Astrocyte of the spinal cord (primary cell): ENCODE results near the gene FBXW8.

Experiments
- DNase-seq: peaks from one replicate; pipeline ENCODE4 v3.0.0; 2011; ENCODE audit warnings: low read depth, low spot score
- H3K4me3 ChIP-seq: 2 replicates; pipeline ENCODE4 v1.5.1; 2011; ENCODE audit warnings: low read depth, mild to moderate bottlenecking, low read length, moderate library complexity
- in situ Hi-C: cut with HindIII; loops from 2 replicates; pipeline ENCODE4 v1.10.0; 2017; ENCODE audit warnings: low sequenced_read_pairs
- TF ChIP-seq, protein P1 (sequence below): IDR thresholded peaks from 2 replicates; pipeline ENCODE4 v1.5.1; 2012; ENCODE audit warnings: low read depth, mild to moderate bottlenecking, low read length, inconsistent platforms

The FBXW8 gene

GRCh38 chr12:116920939-116921338 is 10.2 kb downstream of the FBXW8 start:
- no peak overlapping the region for H3K4me3 ChIP-seq
- TF ChIP-seq, protein P1, sequence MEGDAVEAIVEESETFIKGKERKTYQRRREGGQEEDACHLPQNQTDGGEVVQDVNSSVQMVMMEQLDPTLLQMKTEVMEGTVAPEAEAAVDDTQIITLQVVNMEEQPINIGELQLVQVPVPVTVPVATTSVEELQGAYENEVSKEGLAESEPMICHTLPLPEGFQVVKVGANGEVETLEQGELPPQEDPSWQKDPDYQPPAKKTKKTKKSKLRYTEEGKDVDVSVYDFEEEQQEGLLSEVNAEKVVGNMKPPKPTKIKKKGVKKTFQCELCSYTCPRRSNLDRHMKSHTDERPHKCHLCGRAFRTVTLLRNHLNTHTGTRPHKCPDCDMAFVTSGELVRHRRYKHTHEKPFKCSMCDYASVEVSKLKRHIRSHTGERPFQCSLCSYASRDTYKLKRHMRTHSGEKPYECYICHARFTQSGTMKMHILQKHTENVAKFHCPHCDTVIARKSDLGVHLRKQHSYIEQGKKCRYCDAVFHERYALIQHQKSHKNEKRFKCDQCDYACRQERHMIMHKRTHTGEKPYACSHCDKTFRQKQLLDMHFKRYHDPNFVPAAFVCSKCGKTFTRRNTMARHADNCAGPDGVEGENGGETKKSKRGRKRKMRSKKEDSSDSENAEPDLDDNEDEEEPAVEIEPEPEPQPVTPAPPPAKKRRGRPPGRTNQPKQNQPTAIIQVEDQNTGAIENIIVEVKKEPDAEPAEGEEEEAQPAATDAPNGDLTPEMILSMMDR = no peak
- in situ Hi-C loops = no loop called here
- DNase-seq = no peak

DNA sequence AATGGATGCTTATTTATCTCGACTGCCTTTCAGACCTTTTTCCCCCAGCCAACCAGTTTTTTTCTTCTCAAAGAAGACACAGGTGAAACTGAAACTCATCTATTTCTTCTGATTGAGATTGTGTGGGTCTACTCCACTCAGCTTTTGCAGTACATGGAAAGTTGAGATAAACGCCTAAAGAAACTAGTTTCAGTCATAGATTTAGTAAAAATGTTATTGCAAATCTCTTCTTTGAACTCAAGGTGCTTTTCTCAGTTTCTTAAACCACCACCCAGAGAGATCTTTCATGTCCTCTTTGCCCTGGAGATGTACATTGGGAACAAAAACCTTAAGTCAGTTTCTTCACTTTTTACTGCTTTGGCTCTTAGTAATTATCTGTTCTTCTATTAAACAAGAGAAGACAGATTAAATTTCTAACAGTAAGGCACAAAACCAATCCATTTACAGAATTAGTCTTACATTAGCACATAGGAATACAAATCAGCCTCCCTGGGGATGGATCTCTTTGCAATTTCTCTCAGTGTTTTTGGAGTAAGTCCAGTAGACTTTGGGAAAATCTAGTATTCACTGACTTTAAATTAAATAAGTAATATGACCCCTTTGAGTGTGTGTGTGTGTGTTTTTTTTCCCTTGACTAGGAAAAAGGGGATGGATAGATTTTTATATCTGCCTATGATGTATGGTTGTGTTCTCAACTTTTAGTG is 11.6 kb downstream of the FBXW8 start:
- no peak overlapping the region for H3K4me3 ChIP-seq
- DNase-seq = peak; percentile 14
- in situ Hi-C loops = no loop called here
- TF ChIP-seq, protein P1 = no peak

- in situ Hi-C loops = no loop called here
- TF ChIP-seq, protein P1 = no peak
- H3K4me3 ChIP-seq = no peak overlapping the region
- peak; percentile 81 for DNase-seq
These were observed 14.1 kb downstream of the FBXW8 start for GRCh38 chr12:116924558-116925453.

DNA sequence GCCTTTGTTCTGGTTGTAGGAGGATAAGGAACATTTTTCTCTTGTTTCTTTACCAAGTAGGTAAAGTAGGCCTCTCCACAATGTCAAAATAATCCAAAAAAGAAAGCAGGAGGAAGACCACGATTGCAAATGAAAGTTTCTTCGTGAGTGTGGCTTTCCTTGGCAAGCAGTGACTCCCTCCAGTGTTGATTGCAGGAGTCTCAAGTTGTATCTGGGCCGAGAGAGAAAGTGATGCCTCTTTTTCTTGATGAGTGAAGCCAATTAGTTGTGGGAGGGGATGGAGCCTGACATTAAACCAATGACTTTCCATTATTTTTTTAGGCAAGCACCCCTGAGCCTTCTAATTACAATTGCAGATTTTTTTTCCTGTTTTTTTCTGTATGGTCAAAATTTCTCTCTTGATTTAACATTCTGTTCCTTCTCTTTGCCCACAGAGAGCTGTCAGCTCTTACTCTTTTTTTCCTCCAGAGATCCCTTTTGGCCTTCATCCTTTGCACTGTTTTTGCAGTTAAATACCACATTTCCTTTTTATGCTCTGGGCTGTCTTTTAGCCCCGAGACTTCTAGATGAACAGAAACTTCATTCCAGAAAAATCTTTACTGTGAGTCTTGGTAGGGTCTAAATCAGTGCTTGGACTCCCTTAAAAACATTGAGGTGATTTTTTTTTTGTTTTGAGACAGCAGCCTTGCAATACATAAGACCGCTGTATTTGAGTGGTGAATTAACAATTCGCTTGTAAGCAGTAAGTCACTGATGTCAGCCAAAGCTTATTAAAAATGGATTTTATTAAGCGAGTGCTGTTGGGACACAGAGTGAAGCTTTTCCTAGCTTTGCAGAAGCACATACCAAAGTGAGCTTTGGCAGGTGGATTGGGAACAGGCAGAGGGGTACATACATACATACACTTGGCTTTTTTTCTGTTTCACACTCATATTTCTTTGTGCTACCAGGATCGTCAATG is 15.8 kb downstream of the FBXW8 start:
- in situ Hi-C loops = no loop called here
- TF ChIP-seq, protein P1 = no peak
- H3K4me3 ChIP-seq = no peak overlapping the region
- DNase-seq = no peak

DNA sequence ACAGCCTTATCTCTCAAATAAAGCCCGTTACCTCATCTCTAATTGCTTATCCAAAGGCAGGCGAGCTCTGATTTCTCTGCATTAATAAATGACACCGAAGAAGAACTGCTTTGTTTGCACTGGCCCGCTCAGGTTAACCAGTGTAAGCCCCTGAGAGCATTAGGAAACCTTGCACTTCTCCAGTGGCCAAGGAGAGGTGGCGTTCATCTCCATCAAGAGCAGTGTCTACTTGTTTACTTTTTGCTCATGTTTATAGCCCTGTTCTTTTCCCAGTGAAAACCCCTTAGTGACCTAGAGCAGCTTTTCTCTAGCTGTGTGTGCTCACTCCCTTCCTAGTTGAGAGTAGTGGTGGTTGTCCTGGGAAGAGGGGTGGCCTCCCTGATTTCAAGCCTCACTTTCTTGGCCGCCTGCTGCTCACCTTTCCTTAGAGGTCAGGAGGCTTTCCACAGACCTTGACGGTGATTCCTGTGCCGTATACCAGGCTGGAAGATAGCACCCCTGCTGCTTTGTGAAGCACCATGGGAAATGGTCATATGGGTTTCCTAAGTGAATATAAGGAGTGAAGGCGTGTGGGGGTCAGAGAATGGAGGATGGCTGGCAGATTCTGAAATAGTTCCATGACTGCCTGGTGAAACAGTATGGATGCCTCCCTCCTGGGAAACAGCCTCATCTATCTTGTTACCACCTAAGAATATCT is 16.6 kb downstream of the FBXW8 start:
- TF ChIP-seq, protein P1 = no peak
- in situ Hi-C loops = no loop called here
- H3K4me3 ChIP-seq = no peak overlapping the region
- DNase-seq = no peak

DNA sequence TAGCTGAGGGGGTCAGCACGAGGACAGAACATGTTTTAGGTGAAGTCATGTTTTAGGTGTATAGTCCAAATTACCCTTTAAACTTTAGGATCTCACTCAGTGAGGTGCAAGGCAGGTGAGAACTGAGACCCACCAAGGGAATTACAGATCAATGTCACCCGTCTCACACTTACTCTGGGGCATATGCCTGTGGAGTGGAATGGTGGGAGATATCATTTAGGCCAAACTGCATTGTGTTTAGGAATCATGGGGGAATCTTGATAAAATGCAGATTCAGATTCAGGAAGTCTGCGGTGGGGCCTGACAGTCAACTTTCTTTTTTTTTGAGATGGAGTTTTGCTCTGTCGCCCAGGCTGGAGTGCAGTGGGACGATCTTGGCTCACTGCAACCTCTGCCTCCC is 17.8 kb downstream of the FBXW8 start:
- TF ChIP-seq, protein P1 = no peak
- in situ Hi-C loops = no loop called here
- H3K4me3 ChIP-seq = no peak overlapping the region
- no peak for DNase-seq
